ENCODE measurements around the gene JMJD7. TPM values are rescaled to one million over a fixed set of nuclear protein-coding genes. Genes with fewer than 3 reads are reported as not detected.

The JMJD7 gene
- polyA plus RNA-seq, 12 donors: 4.5 to 21.4 (median 8.6) TPM; not detected in 2

GRCh38 chr15:41861736-41862356 is 34.0 kb downstream of the JMJD7 start:
- DNase-seq: no peak

- DNase-seq: no peak
Measured at GRCh38 chr15:41862515-41863116, 34.7 kb downstream of the JMJD7 start.

GRCh38 chr15:41865490-41866055 is 37.7 kb downstream of the JMJD7 start:
- DNase-seq: no peak

GRCh38 chr15:41866263-41866703 is 38.4 kb downstream of the JMJD7 start:
- no peak for DNase-seq

GRCh38 chr15:41866872-41867579 is 39.1 kb downstream of the JMJD7 start:
- DNase-seq: no peak

GRCh38 chr15:41868321-41868720 is 40.4 kb downstream of the JMJD7 start:
- no peak for DNase-seq

GRCh38 chr15:41869770-41870688 is 42.1 kb downstream of the JMJD7 start:
- no peak for DNase-seq

- no peak for DNase-seq
Measured at GRCh38 chr15:41870689-41871081, 42.8 kb downstream of the JMJD7 start.

GRCh38 chr15:41871175-41871905 is 43.4 kb downstream of the JMJD7 start:
- DNase-seq: no peak

- no peak for DNase-seq
Measured at GRCh38 chr15:41872166-41872747, 44.4 kb downstream of the JMJD7 start.

GRCh38 chr15:41873711-41874110 is 45.8 kb downstream of the JMJD7 start:
- DNase-seq: no peak

GRCh38 chr15:41874736-41875135 is 46.8 kb downstream of the JMJD7 start:
- DNase-seq: no peak

GRCh38 chr15:41876007-41876406 is 48.1 kb downstream of the JMJD7 start:
- no peak for DNase-seq

GRCh38 chr15:41876689-41877088 is 48.8 kb downstream of the JMJD7 start:
- no peak for DNase-seq

GRCh38 chr15:41877631-41878354 is 49.9 kb downstream of the JMJD7 start:
- no peak for DNase-seq

- no peak for DNase-seq
Measured at GRCh38 chr15:41878355-41878699, 50.4 kb downstream of the JMJD7 start.

GRCh38 chr15:41879321-41879845 is 51.5 kb downstream of the JMJD7 start:
- no peak for DNase-seq

- DNase-seq: no peak
Measured at GRCh38 chr15:41880156-41880877, 52.4 kb downstream of the JMJD7 start.

GRCh38 chr15:41881086-41881485 is 53.2 kb downstream of the JMJD7 start:
- DNase-seq: no peak

Data from muscle of arm (tissue), 12 donors.